GM23338 (cell line): ENCODE measurements around the gene KRT32. TPM values are rescaled to one million over a fixed set of nuclear protein-coding genes. Genes with fewer than 3 reads are reported as not detected.

Source experiments
- ATAC-seq: fragments of 200-7000 bp; cut with Tn5 transposase; 3 replicates; pipeline ENCODE4 v1.9.1; 2020
- DNase-seq: peaks from one replicate; pipeline ENCODE4 v3.0.0-alpha.2; 2015; ENCODE audit warnings: low spot score
- H2AFZ ChIP-seq: fragments of 200-600 bp; sonication (generic); 2 replicates; pipeline ENCODE4 v1.8.0; 2016; ENCODE audit warnings: antibody characterized with exemption, mild to moderate bottlenecking, moderate library complexity
- H3F3A ChIP-seq: fragments of 200-600 bp; sonication (generic); replicated peaks from 2 replicates; pipeline ENCODE4 v1.8.0; 2017; ENCODE audit warnings: antibody characterized with exemption, mixed run types, low read depth
- H3K27ac ChIP-seq: fragments of 200-600 bp; sonication (generic); 2 replicates; pipeline ENCODE4 v1.6.1; 2016; ENCODE audit warnings: low read depth
- H3K27me3 ChIP-seq: fragments of 200-600 bp; sonication (generic); 2 replicates; pipeline ENCODE4 v1.8.0; 2016; ENCODE audit warnings: mild to moderate bottlenecking, mixed run types, moderate library complexity; ENCODE audit not compliant: insufficient read depth
- H3K36me3 ChIP-seq: fragments of 200-600 bp; sonication (generic); 2 replicates; pipeline ENCODE4 v1.8.0; 2016; ENCODE audit warnings: mild to moderate bottlenecking; ENCODE audit not compliant: insufficient read depth
- H3K4me1 ChIP-seq: fragments of 200-600 bp; sonication (generic); 2 replicates; pipeline ENCODE4 v1.8.0; 2016; ENCODE audit warnings: mild to moderate bottlenecking, moderate library complexity; ENCODE audit not compliant: insufficient read depth
- H3K4me2 ChIP-seq: fragments of 200-600 bp; sonication (generic); 2 replicates; pipeline ENCODE4 v1.7.1; 2017; ENCODE audit warnings: mixed run types
- H3K4me3 ChIP-seq: fragments of 200-600 bp; sonication (generic); 2 replicates; pipeline ENCODE4 v1.6.1; 2016; ENCODE audit warnings: mixed run types
- H3K79me2 ChIP-seq: fragments of 200-600 bp; sonication (generic); replicated peaks from 2 replicates; pipeline ENCODE4 v1.8.0; 2017; ENCODE audit warnings: mild to moderate bottlenecking; ENCODE audit not compliant: insufficient read depth
- H3K9me2 ChIP-seq: fragments of 200-600 bp; sonication (generic); 2 replicates; pipeline ENCODE4 v1.8.0; 2017; ENCODE audit not compliant: insufficient read depth
- H4K20me1 ChIP-seq: fragments of 200-600 bp; sonication (generic); replicated peaks from 2 replicates; pipeline ENCODE4 v1.8.0; 2017; ENCODE audit warnings: mild to moderate bottlenecking; ENCODE audit not compliant: insufficient read depth
- H3K27ac Mint-ChIP-seq: 2 replicates; pipeline ENCODE4 v1.8.0; 2020; ENCODE audit warnings: inconsistent platforms, mild to moderate bottlenecking, moderate library complexity, mixed read lengths
- H3K27me3 Mint-ChIP-seq: 3 replicates; pipeline ENCODE4 v1.8.0; 2022; ENCODE audit warnings: low read depth, mild to moderate bottlenecking, moderate library complexity, mixed read lengths, inconsistent platforms; ENCODE audit not compliant: insufficient read depth, poor library complexity
- H3K36me3 Mint-ChIP-seq: 3 replicates; pipeline ENCODE4 v1.8.0; 2021; ENCODE audit warnings: low read depth, mild to moderate bottlenecking, inconsistent platforms, moderate library complexity, mixed read lengths
- H3K4me1 Mint-ChIP-seq: 3 replicates; pipeline ENCODE4 v1.8.0; 2020; ENCODE audit warnings: mild to moderate bottlenecking, inconsistent platforms, mixed read lengths
- H3K4me3 Mint-ChIP-seq: 3 replicates; pipeline ENCODE4 v1.8.0; 2021; ENCODE audit warnings: moderate library complexity, mild to moderate bottlenecking, inconsistent platforms, mixed read lengths
- H3K9me3 Mint-ChIP-seq: 3 replicates; pipeline ENCODE4 v1.8.0; 2020; ENCODE audit warnings: moderate library complexity, mild to moderate bottlenecking, inconsistent platforms, mixed read lengths
- CREB1 ChIP-seq: fragments of 250-450 bp; sonication (Bioruptor Pico); IDR thresholded peaks from 2 replicates; pipeline ENCODE4 v1.5.0; 2020; ENCODE audit warnings: low read depth, mild to moderate bottlenecking, moderate library complexity
- EZH2 ChIP-seq: fragments of 200-600 bp; sonication (generic); IDR thresholded peaks from one replicate; pipeline ENCODE4 v1.8.0; 2017; ENCODE audit warnings: antibody characterized with exemption, mild to moderate bottlenecking, low read depth; ENCODE audit not compliant: unreplicated experiment
- EZH2phosphoT487 ChIP-seq: fragments of 200-600 bp; sonication (generic); IDR thresholded peaks from one replicate; pipeline ENCODE4 v1.8.1; 2018; ENCODE audit warnings: antibody characterized with exemption; ENCODE audit not compliant: unreplicated experiment
- JUNB ChIP-seq: IDR thresholded peaks from one replicate; pipeline ENCODE4 v1.6.1; 2016; ENCODE audit warnings: antibody characterized with exemption; ENCODE audit not compliant: unreplicated experiment
- NANOG ChIP-seq: IDR thresholded peaks from 2 replicates; pipeline ENCODE4 v1.6.1; 2016; ENCODE audit warnings: antibody characterized with exemption, borderline replicate concordance
- POLR2AphosphoS5 ChIP-seq: IDR thresholded peaks from 2 replicates; pipeline ENCODE4 v1.6.1; 2016; ENCODE audit warnings: antibody characterized with exemption, low read depth
- ZNF114 ChIP-seq: fragments of 250-450 bp; sonication (Bioruptor Pico); IDR thresholded peaks from 2 replicates; pipeline ENCODE4 v1.5.0; 2020; ENCODE audit warnings: mild to moderate bottlenecking, moderate library complexity
- ZNF331 ChIP-seq: fragments of 250-450 bp; sonication (Bioruptor Pico); IDR thresholded peaks from 2 replicates; pipeline ENCODE4 v1.5.0; 2020; ENCODE audit warnings: low read depth, mild to moderate bottlenecking, moderate library complexity
- polyA plus RNA-seq: library from polyadenylated mRNA; unstranded; fragments of >200 nt; fragmentation: Nextera tagmentation; extraction: Ambion mirVana; gene quantifications from 2 replicates; pipeline ENCODE4 v1.2.1, GENCODE V29; 2016
- total RNA-seq: library from RNA; depleted of rRNA; stranded (reverse); fragments of >200 nt; shearing (Covaris generic); gene quantifications from 2 replicates; pipeline ENCODE4 v1.2.3, GENCODE V29; 2014
- TF ChIP-seq, protein P1 (sequence below), 2 experiments: fragments of 200-600 bp in 1 of 2; sonication (generic) in 1 of 2; conservative IDR thresholded peaks; 2 replicates each; pipeline versions ENCODE4 v1.5.1 to v1.6.1; 2016 to 2017; ENCODE audit warnings: antibody characterized with exemption in 2 of 2, low read depth in 2 of 2, mild to moderate bottlenecking in 2 of 2, moderate library complexity in 1 of 2
- TF ChIP-seq, protein P2 (sequence below): fragments of 250-450 bp; sonication (Bioruptor Pico); IDR thresholded peaks from 2 replicates; pipeline ENCODE4 v1.5.0; 2020; ENCODE audit warnings: mild to moderate bottlenecking, moderate library complexity
- TF ChIP-seq, protein P3 (sequence below): IDR thresholded peaks from 2 replicates; pipeline ENCODE4 v1.6.1; 2016; ENCODE audit warnings: antibody characterized with exemption

Gene KRT32
- total and polyA plus RNA-seq, 2 experiments from 2014 or later, result not detected

DNA sequence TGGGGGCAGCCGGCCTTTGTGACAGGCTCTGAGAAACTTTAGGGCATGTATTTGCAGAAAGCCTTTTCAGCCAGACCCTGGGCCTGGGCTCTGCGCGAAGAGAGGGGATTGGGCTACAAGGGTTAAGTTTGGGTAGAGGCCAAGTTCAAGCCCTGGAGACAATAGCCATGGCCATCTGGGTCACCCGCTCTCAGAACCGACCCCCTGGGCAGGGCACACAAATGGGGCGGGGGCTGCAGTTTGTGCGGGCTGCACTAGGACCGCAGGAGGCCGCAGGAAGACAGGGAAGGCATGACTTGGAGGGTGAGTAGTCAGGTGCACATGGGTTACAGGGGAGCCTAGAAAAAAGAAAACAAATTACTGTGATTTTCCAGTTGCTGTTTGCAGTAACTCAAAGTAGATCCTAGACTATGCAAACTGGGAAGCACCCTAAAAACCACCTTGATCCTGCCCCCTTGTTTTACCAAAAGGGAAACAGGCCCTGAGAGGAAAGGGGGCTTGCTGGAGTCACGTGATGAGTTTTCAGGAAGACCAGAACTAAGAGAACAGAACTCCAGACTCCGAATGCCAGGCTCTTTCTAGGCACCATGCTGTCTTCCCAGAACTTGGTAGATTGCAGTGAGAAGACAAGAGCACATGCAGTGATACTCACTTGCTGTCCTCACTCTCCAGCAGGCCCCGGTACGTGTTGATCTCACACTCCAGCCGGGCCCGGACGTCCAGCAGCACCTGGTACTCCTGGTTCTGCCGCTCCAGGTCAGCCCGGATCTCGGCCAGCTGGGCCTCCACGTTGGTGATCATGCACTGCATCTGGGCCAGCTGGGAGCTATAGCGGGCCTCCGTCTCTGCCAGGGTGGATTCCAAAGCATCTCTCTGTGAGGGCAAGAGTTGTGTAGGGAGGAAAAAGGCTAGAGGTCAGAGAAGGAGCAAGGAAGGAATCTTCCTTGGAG, 10.0 kb upstream of the KRT32 start:
- TF ChIP-seq JUNB (no peak), NANOG (no peak), EZH2phosphoT487 (no peak)

DNA sequence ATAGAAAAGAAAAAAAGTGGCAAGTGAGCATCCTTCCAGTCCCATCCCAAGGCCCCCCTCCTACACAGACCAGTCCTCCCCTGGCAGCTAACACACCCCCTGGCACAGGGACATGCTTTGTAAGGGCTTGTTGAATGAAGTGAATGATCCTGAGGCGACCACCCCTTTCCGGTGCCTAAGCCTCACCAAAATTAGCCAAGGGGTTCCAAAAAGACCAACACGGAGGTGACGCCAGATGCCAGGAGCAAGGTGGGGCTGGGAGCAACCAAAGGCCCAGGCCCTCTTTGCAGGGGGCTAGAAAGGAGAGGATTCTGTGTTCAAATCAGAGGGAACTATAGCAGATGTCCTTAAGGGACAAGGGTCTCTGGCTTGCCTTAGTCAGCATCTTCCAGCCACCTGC, 8.2 kb upstream of the KRT32 start:
- no peaks in the 10 kb centered on the region for H3K79me2 ChIP-seq
- DNase-seq (no peak), ATAC-seq (no peak)
- H3K36me3 ChIP-seq, result no peaks in the 10 kb centered on the region
- no peaks in the 10 kb centered on the region for H3K27me3 ChIP-seq
- H3K4me1 ChIP-seq, result no peaks in the 10 kb centered on the region
- H3K9me3 Mint-ChIP-seq, result peaks cover 9% of the 10 kb centered on the region; the same call in 1 of the 3 replicates
- H3F3A ChIP-seq, result no peaks in the 10 kb centered on the region
- H3K4me1 Mint-ChIP-seq, result no peaks in the 10 kb centered on the region
- H3K36me3 Mint-ChIP-seq, result no peaks in the 10 kb centered on the region
- H3K27me3 Mint-ChIP-seq, result peaks cover 2% of the 10 kb centered on the region
- no peak overlapping the region for H2AFZ ChIP-seq
- no peaks in the 10 kb centered on the region; the same call in 1 of the 2 replicates for H3K9me2 ChIP-seq
- no peak overlapping the region for H3K4me3 ChIP-seq
- no peak overlapping the region for H3K27ac ChIP-seq
- no peak overlapping the region for H3K4me3 Mint-ChIP-seq
- H3K4me2 ChIP-seq, result no peak overlapping the region
- H4K20me1 ChIP-seq, result no peaks in the 10 kb centered on the region
- no peak overlapping the region for H3K27ac Mint-ChIP-seq
- no peak for TF ChIP-seq ZNF114 (CRISPR knock-in tag)
- no peak for TF ChIP-seq NANOG
- TF ChIP-seq, protein P1, sequence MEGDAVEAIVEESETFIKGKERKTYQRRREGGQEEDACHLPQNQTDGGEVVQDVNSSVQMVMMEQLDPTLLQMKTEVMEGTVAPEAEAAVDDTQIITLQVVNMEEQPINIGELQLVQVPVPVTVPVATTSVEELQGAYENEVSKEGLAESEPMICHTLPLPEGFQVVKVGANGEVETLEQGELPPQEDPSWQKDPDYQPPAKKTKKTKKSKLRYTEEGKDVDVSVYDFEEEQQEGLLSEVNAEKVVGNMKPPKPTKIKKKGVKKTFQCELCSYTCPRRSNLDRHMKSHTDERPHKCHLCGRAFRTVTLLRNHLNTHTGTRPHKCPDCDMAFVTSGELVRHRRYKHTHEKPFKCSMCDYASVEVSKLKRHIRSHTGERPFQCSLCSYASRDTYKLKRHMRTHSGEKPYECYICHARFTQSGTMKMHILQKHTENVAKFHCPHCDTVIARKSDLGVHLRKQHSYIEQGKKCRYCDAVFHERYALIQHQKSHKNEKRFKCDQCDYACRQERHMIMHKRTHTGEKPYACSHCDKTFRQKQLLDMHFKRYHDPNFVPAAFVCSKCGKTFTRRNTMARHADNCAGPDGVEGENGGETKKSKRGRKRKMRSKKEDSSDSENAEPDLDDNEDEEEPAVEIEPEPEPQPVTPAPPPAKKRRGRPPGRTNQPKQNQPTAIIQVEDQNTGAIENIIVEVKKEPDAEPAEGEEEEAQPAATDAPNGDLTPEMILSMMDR (conservative IDR thresholded peaks at IDR 0.05; ENCODE audit: low read depth in 2 of 2), result no peak
- no peak for TF ChIP-seq EZH2phosphoT487
- TF ChIP-seq, protein P2, sequence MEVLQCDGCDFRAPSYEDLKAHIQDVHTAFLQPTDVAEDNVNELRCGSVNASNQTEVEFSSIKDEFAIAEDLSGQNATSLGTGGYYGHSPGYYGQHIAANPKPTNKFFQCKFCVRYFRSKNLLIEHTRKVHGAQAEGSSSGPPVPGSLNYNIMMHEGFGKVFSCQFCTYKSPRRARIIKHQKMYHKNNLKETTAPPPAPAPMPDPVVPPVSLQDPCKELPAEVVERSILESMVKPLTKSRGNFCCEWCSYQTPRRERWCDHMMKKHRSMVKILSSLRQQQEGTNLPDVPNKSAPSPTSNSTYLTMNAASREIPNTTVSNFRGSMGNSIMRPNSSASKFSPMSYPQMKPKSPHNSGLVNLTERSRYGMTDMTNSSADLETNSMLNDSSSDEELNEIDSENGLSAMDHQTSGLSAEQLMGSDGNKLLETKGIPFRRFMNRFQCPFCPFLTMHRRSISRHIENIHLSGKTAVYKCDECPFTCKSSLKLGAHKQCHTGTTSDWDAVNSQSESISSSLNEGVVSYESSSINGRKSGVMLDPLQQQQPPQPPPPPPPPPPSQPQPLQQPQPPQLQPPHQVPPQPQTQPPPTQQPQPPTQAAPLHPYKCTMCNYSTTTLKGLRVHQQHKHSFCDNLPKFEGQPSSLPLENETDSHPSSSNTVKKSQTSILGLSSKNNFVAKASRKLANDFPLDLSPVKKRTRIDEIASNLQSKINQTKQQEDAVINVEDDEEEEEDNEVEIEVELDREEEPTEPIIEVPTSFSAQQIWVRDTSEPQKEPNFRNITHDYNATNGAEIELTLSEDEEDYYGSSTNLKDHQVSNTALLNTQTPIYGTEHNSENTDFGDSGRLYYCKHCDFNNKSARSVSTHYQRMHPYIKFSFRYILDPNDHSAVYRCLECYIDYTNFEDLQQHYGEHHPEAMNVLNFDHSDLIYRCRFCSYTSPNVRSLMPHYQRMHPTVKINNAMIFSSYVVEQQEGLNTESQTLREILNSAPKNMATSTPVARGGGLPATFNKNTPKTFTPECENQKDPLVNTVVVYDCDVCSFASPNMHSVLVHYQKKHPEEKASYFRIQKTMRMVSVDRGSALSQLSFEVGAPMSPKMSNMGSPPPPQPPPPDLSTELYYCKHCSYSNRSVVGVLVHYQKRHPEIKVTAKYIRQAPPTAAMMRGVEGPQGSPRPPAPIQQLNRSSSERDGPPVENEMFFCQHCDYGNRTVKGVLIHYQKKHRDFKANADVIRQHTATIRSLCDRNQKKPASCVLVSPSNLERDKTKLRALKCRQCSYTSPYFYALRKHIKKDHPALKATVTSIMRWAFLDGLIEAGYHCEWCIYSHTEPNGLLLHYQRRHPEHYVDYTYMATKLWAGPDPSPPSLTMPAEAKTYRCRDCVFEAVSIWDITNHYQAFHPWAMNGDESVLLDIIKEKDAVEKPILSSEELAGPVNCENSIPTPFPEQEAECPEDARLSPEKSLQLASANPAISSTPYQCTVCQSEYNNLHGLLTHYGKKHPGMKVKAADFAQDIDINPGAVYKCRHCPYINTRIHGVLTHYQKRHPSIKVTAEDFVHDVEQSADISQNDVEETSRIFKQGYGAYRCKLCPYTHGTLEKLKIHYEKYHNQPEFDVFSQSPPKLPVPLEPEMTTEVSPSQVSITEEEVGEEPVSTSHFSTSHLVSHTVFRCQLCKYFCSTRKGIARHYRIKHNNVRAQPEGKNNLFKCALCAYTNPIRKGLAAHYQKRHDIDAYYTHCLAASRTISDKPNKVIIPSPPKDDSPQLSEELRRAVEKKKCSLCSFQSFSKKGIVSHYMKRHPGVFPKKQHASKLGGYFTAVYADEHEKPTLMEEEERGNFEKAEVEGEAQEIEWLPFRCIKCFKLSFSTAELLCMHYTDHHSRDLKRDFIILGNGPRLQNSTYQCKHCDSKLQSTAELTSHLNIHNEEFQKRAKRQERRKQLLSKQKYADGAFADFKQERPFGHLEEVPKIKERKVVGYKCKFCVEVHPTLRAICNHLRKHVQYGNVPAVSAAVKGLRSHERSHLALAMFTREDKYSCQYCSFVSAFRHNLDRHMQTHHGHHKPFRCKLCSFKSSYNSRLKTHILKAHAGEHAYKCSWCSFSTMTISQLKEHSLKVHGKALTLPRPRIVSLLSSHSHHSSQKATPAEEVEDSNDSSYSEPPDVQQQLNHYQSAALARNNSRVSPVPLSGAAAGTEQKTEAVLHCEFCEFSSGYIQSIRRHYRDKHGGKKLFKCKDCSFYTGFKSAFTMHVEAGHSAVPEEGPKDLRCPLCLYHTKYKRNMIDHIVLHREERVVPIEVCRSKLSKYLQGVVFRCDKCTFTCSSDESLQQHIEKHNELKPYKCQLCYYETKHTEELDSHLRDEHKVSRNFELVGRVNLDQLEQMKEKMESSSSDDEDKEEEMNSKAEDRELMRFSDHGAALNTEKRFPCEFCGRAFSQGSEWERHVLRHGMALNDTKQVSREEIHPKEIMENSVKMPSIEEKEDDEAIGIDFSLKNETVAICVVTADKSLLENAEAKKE (CRISPR knock-in tag), result no peak
- TF ChIP-seq EZH2, result no peak
- TF ChIP-seq ZNF331, result no peak
- TF ChIP-seq CREB1 (CRISPR knock-in tag), result no peak
- TF ChIP-seq, protein P3, sequence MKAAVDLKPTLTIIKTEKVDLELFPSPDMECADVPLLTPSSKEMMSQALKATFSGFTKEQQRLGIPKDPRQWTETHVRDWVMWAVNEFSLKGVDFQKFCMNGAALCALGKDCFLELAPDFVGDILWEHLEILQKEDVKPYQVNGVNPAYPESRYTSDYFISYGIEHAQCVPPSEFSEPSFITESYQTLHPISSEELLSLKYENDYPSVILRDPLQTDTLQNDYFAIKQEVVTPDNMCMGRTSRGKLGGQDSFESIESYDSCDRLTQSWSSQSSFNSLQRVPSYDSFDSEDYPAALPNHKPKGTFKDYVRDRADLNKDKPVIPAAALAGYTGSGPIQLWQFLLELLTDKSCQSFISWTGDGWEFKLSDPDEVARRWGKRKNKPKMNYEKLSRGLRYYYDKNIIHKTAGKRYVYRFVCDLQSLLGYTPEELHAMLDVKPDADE, result no peak
- TF ChIP-seq POLR2AphosphoS5, result no peak

More for the DNA sequence above, 10.0 kb upstream of the KRT32 start:
- Mint-ChIP-seq H3K4me3 (no peak overlapping the region), H3K27me3 (peaks cover 2% of the 10 kb centered on the region), H3K4me1 (no peaks in the 10 kb centered on the region), H3K27ac (no peak overlapping the region), H3K9me3 (peaks cover 3% of the 10 kb centered on the region; the same call in 1 of the 3 replicates), H3K36me3 (no peaks in the 10 kb centered on the region)
- H3F3A ChIP-seq, result no peaks in the 10 kb centered on the region
- no peaks in the 10 kb centered on the region for H3K79me2 ChIP-seq
- no peaks in the 10 kb centered on the region for H4K20me1 ChIP-seq
- no peak overlapping the region for H2AFZ ChIP-seq
- H3K4me1 ChIP-seq, result no peaks in the 10 kb centered on the region
- no peaks in the 10 kb centered on the region for H3K27me3 ChIP-seq
- no peaks in the 10 kb centered on the region; the same call in 1 of the 2 replicates for H3K9me2 ChIP-seq
- DNase-seq (no peak), ATAC-seq (no peak)
- H3K27ac ChIP-seq, result no peak overlapping the region
- H3K36me3 ChIP-seq, result no peaks in the 10 kb centered on the region
- H3K4me2 ChIP-seq, result no peak overlapping the region
- no peak overlapping the region for H3K4me3 ChIP-seq
